WTC11 (cell line): ENCODE results near the gene AGAP1.

Experiments used
- CBFB ChIP-seq: sonication (generic); formaldehyde crosslinking; IDR thresholded peaks from 2 replicates; pipeline ENCODE4 v1.8.1; 2022; ENCODE audit warnings: mild to moderate bottlenecking, low read depth, missing genetic modification reagents
- CTCF ChIP-seq: fragments of 200-600 bp; IDR thresholded peaks from 2 replicates; pipeline ENCODE4 v1.8.0; 2022; ENCODE audit warnings: antibody characterized with exemption
- E2F1 ChIP-seq: sonication (generic); formaldehyde crosslinking; IDR thresholded peaks from 2 replicates; pipeline ENCODE4 v1.8.0; 2022; ENCODE audit warnings: mild to moderate bottlenecking, missing genetic modification reagents
- ETV6 ChIP-seq: sonication (generic); formaldehyde crosslinking; IDR thresholded peaks from 2 replicates; pipeline ENCODE4 v1.8.1; 2022; ENCODE audit warnings: mild to moderate bottlenecking, missing genetic modification reagents
- FOXK1 ChIP-seq: sonication (generic); formaldehyde crosslinking; IDR thresholded peaks from 2 replicates; pipeline ENCODE4 v1.8.0; 2022; ENCODE audit warnings: mild to moderate bottlenecking, moderate library complexity, missing genetic modification reagents
- IRF2 ChIP-seq: sonication (generic); formaldehyde crosslinking; IDR thresholded peaks from 2 replicates; pipeline ENCODE4 v1.8.0; 2022; ENCODE audit warnings: low read depth, missing genetic modification reagents, borderline replicate concordance
- MAX ChIP-seq: sonication (generic); formaldehyde crosslinking; IDR thresholded peaks from 2 replicates; pipeline ENCODE4 v1.8.0; 2022; ENCODE audit warnings: mild to moderate bottlenecking, missing genetic modification reagents
- NR1H2 ChIP-seq: sonication (generic); formaldehyde crosslinking; IDR thresholded peaks from 2 replicates; pipeline ENCODE4 v1.9.0; 2021; ENCODE audit warnings: mild to moderate bottlenecking, moderate library complexity, missing genetic modification reagents
- NR2C2 ChIP-seq: sonication (generic); formaldehyde crosslinking; IDR thresholded peaks from 2 replicates; pipeline ENCODE4 v1.8.0; 2022; ENCODE audit warnings: mild to moderate bottlenecking, missing genetic modification reagents
- NR3C1 ChIP-seq: sonication (generic); formaldehyde crosslinking; conservative IDR thresholded peaks from 2 replicates; pipeline ENCODE4 v1.8.1; 2023; ENCODE audit warnings: low read depth, mild to moderate bottlenecking, missing genetic modification reagents
- SP1 ChIP-seq: sonication (generic); formaldehyde crosslinking; conservative IDR thresholded peaks from 2 replicates; pipeline ENCODE4 v1.8.1; 2022; ENCODE audit warnings: missing genetic modification reagents
- TCF7 ChIP-seq: sonication (generic); formaldehyde crosslinking; IDR thresholded peaks from 2 replicates; pipeline ENCODE4 v1.8.0; 2022; ENCODE audit warnings: mild to moderate bottlenecking, low read depth, missing genetic modification reagents, moderate library complexity
- USF1 ChIP-seq: sonication (generic); formaldehyde crosslinking; IDR thresholded peaks from 2 replicates; pipeline ENCODE4 v1.8.0; 2022; ENCODE audit warnings: mild to moderate bottlenecking, missing genetic modification reagents
- ZNF138 ChIP-seq: sonication (generic); formaldehyde crosslinking; conservative IDR thresholded peaks from 2 replicates; pipeline ENCODE4 v1.8.1; 2022; ENCODE audit warnings: mild to moderate bottlenecking, moderate library complexity, missing genetic modification reagents

GRCh38 chr2:235984552-235984951 lies 490.7 kb downstream of the AGAP1 start:
- TF ChIP-seq CTCF, result no peak
- no peak for TF ChIP-seq ZNF138 (CRISPR knock-in tag)
- TF ChIP-seq E2F1 (CRISPR knock-in tag), result no peak
- no peak for TF ChIP-seq IRF2
- no peak for TF ChIP-seq USF1 (CRISPR knock-in tag)
- no peak for TF ChIP-seq NR3C1 (CRISPR knock-in tag)
- no peak for TF ChIP-seq ETV6 (CRISPR knock-in tag)
- TF ChIP-seq MAX (CRISPR knock-in tag), result no peak
- no peak for TF ChIP-seq NR1H2 (CRISPR knock-in tag)
- no peak for TF ChIP-seq SP1 (CRISPR knock-in tag)
- no peak for TF ChIP-seq NR2C2
- TF ChIP-seq CBFB (CRISPR knock-in tag), result no peak
- no peak for TF ChIP-seq FOXK1
- no peak for TF ChIP-seq TCF7
